SH-SY5Y (cell line): ENCODE measurements around the gene NARS2.

Source experiments
- GATA2 ChIP-seq: IDR thresholded peaks from 2 replicates; pipeline ENCODE4 v1.6.1; 2011; ENCODE audit warnings: mild to moderate bottlenecking, low read depth, low read length
- GATA3 ChIP-seq: IDR thresholded peaks from 2 replicates; pipeline ENCODE4 v1.6.1; 2011; ENCODE audit warnings: low read depth, mild to moderate bottlenecking, low read length, moderate library complexity

NARS2 gene, protein sequence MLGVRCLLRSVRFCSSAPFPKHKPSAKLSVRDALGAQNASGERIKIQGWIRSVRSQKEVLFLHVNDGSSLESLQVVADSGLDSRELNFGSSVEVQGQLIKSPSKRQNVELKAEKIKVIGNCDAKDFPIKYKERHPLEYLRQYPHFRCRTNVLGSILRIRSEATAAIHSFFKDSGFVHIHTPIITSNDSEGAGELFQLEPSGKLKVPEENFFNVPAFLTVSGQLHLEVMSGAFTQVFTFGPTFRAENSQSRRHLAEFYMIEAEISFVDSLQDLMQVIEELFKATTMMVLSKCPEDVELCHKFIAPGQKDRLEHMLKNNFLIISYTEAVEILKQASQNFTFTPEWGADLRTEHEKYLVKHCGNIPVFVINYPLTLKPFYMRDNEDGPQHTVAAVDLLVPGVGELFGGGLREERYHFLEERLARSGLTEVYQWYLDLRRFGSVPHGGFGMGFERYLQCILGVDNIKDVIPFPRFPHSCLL

DNA sequence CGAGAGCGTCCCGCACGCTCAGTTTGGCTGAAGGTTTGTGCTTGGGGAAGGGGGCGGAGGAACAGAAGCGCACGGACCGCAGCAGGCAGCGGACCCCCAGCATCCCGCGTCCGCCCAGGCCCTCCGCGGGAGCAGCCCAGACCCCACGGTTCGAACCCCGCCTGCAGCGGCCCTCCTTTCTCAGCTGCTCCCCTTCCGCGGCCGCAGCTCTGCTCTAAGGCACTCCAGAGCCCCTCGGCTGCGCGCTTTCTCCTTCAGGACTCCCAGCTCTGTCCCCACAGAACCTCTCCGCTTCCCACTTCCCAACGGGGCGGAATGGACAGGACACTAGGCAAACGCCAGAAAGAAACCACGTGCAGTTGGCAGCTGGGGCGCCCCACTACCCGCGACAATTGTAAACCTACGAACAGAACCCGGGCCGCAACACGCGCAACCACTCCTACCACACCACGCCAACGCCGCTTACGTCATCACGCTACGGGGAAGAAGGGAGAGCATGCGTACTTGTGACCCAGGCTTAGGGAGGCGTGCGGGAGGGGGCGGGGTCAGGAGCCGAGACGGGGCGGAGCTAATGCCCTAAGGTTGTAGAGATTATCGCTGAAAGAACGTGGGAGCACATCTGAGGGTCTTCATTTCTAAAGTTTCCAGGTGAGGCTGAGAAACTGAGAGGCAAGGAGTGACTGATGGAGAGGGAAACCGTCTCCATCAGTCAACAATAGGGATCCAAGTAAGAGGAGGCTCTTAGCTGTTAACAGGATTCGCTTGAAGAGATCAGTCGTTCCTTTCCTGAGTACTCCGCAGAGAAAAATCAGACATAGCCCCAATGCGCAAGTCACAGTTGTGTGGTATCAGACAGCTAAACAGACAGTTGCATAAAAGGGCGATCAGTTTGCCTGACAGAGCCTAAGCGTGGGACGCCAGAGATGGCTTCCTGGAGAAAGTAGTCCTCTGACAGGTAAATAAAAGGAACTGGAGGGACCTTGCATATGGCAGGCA lies at the start of gene NARS2:
Gene NARS2, minus strand, starts transcription at position 479 of the 996 bp plus-strand sequence. Its CDS starts 376 bp downstream, at position 103.
- TF ChIP-seq GATA3 (no peak), GATA2 (peak; percentile 7; the same call in 1 of the 2 replicates)

DNA sequence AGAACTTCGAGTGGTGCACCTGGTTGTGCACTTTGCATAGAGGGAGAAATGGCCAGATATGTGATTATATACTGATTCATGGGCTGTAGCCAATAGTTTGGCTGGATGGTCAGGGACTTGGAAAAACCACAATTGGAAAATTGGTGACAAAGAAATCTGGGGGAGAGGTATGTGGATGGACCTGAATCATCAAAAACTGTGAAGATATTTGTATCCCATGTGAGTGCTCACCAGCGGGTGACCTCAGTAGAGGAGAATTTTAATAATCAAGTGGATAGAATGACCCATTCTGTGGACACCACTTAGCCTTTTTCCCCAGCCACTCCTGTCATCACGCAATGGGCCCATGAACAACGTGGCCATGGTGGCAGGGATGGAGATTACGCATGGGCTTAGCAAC lies 48.0 kb upstream of the NARS2 start:
- no peak for TF ChIP-seq GATA2
- TF ChIP-seq GATA3 = no peak

- TF ChIP-seq GATA2 (no peak), GATA3 (no peak)
These were observed 45.5 kb upstream of the NARS2 start for GRCh38 chr11:78620159-78620558.

GRCh38 chr11:78615724-78616123 lies 41.1 kb upstream of the NARS2 start:
- TF ChIP-seq GATA2 (no peak), GATA3 (no peak)

- TF ChIP-seq GATA2 (no peak), GATA3 (no peak)
These were observed 38.7 kb upstream of the NARS2 start for GRCh38 chr11:78613378-78613813.

GRCh38 chr11:78612721-78613377 lies 38.2 kb upstream of the NARS2 start:
- no peak for TF ChIP-seq GATA3
- no peak for TF ChIP-seq GATA2

GRCh38 chr11:78607696-78608095 lies 33.0 kb upstream of the NARS2 start:
- TF ChIP-seq GATA3 (no peak), GATA2 (no peak)

GRCh38 chr11:78606667-78607066 lies 32.0 kb upstream of the NARS2 start:
- no peak for TF ChIP-seq GATA2
- no peak for TF ChIP-seq GATA3

GRCh38 chr11:78605296-78605695 lies 30.6 kb upstream of the NARS2 start:
- TF ChIP-seq GATA2 (no peak), GATA3 (no peak)

DNA sequence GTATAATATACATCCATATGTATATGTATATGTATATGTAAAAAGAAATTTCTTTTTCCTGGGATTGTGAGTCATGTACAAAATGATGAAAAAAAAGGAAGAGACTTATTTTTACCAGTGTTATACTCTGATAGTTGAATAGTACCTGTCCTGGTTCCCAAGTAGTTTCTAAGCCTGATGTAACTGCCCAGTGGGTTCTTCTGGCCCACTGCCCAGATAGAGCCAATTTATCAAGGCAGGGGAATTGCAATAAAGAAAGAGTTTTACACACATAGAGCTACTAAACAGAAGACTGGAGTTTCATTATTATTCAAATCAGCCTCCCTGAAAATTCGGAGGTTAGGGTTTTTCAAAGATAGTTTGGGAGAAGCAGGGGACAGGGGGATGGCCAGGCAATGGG lies 29.1 kb upstream of the NARS2 start:
- TF ChIP-seq GATA3 = no peak
- no peak for TF ChIP-seq GATA2

- TF ChIP-seq GATA2 = no peak
- no peak for TF ChIP-seq GATA3
These were observed 20.9 kb upstream of the NARS2 start for GRCh38 chr11:78595436-78596130.

- TF ChIP-seq GATA3 = no peak
These were observed 20.1 kb upstream of the NARS2 start for GRCh38 chr11:78594814-78595213.

DNA sequence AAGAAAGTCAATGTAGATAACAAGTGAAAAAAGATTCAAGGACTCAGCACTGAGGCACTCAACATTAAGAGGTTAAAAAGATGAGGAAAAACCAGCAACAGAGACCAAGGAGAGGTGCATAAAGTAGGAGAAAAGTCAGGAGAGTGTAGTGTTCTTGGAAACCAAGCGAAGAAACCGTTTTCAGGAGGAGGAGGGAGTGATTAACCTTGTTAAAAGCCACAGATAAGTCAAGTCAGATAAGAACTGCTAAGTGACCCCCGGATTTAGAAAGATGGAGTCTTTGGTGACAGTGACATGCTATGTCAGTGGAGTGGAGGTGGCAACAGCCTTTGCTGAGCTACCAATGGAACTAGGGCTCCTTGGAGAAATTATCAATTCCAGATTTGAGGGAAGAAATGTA lies 13.9 kb upstream of the NARS2 start:
- TF ChIP-seq GATA3 (no peak), GATA2 (no peak)
